ENCODE data around the gene FBXO38. TPM values are rescaled to one million over a fixed set of nuclear protein-coding genes. Genes with fewer than 3 reads are reported as not detected.

FBXO38 gene
- total and polyA plus RNA-seq, 2 of the 13 experiments (the other 11 are each of a cell fraction or from before 2014, with no cell fraction given), result 24.8 to 35.9 TPM

- no peaks in the 10 kb centered on the region for H3K79me2 ChIP-seq (ENCODE audit: insufficient read depth, low read length)
- no peak for FAIRE-seq
- DNase-seq (ENCODE audit: low spot score), result no peak
- ATAC-seq, result no peak
- H3K9ac ChIP-seq (ENCODE audit: insufficient read depth, low read depth, low read length), result no peak overlapping the region
- H3K4me3 ChIP-seq (replicated peaks in 1 of 3; ENCODE audit: insufficient read depth in 1 of 3, low read depth in 2 of 3, low read length in 3 of 3), result no peak overlapping the region
- no peaks in the 10 kb centered on the region for H4K20me1 ChIP-seq (ENCODE audit: insufficient read depth, low read length)
- TF ChIP-seq TMF1 (CRISPR knock-in tag; IDR thresholded peaks at IDR 0.05; ENCODE audit: low read depth) (no peak), ZNF292 (CRISPR knock-in tag; IDR thresholded peaks at IDR 0.05; ENCODE audit: borderline replicate concordance, low read depth) (no peak), HOXD1 (CRISPR knock-in tag; IDR thresholded peaks at IDR 0.05) (no peak), ZSCAN5A (CRISPR knock-in tag; IDR thresholded peaks at IDR 0.05; ENCODE audit: borderline replicate concordance) (no peak), SUZ12 (IDR thresholded peaks at IDR 0.05; ENCODE audit: low read depth, low read length) (no peak)
- POLR2A ChIA-PET, result no interaction called here
- CTCF ChIA-PET (ENCODE audit: low intra/inter-chr PET ratio, low total read pairs), result no interaction called here
- no peak overlapping the region for H2AFZ ChIP-seq (ENCODE audit: low read length)
- in situ Hi-C loops (cut with HindIII; ENCODE audit: extremely low pct_ligation_motif_present, low pct_unique_long_range_greater_than_20kb), result no loop called here
- no TSS peak for BruUV-seq (replicated peaks)
- 1% methylated on average over 3 of the region's 3 CpGs for WGBS (ENCODE audit: low lambda C conversion rate)
- no peaks in the 10 kb centered on the region for H3K9me3 ChIP-seq (ENCODE audit: low read length)
- H3K4me1 ChIP-seq (ENCODE audit: insufficient read depth, low read length), result peaks cover under 1% of the 10 kb centered on the region; the same call in 1 of the 2 replicates
- intact Hi-C loops (cut with micrococcal nuclease; ENCODE audit: unreplicated experiment), result no loop called here
- no peak overlapping the region for H3K27ac ChIP-seq (ENCODE audit: extremely low read length, insufficient read depth, low read length)
- H3K4me2 ChIP-seq (ENCODE audit: low read depth, low read length), result no peak overlapping the region
- H3K27me3 ChIP-seq (ENCODE audit: control insufficient read depth in 1 of 2, insufficient read depth in 2 of 2, low read length in 2 of 2), result no peaks in the 10 kb centered on the region
- no peaks in the 10 kb centered on the region for H3K36me3 ChIP-seq (replicated peaks in 1 of 2; ENCODE audit: control insufficient read depth in 1 of 2, insufficient read depth in 2 of 2, low read length in 2 of 2)
Observed at GRCh38 chr5:148477429-148477828, 93.7 kb downstream of the FBXO38 start.

GRCh38 chr5:148482196-148482595 is 98.4 kb downstream of the FBXO38 start:
- Histone ChIP-seq H3K9me3 (ENCODE audit: low read length) (no peaks in the 10 kb centered on the region), H3K27me3 (ENCODE audit: control insufficient read depth in 1 of 2, insufficient read depth in 2 of 2, low read length in 2 of 2) (no peaks in the 10 kb centered on the region), H3K4me1 (ENCODE audit: insufficient read depth, low read length) (peaks cover 9% of the 10 kb centered on the region; the same call in 1 of the 2 replicates), H3K9ac (ENCODE audit: insufficient read depth, low read depth, low read length) (no peak overlapping the region), H3K27ac (ENCODE audit: extremely low read length, insufficient read depth, low read length) (no peak overlapping the region), H4K20me1 (ENCODE audit: insufficient read depth, low read length) (no peaks in the 10 kb centered on the region), H3K4me2 (ENCODE audit: low read depth, low read length) (no peak overlapping the region), H2AFZ (ENCODE audit: low read length) (no peak overlapping the region), H3K4me3 (replicated peaks in 1 of 3; ENCODE audit: insufficient read depth in 1 of 3, low read depth in 2 of 3, low read length in 3 of 3) (no peak overlapping the region), H3K36me3 (replicated peaks in 1 of 2; ENCODE audit: control insufficient read depth in 1 of 2, insufficient read depth in 2 of 2, low read length in 2 of 2) (no peaks in the 10 kb centered on the region), H3K79me2 (ENCODE audit: insufficient read depth, low read length) (no peaks in the 10 kb centered on the region)
- POLR2A ChIA-PET, result no interaction called here
- DNase-seq (ENCODE audit: low spot score), result no peak
- TF ChIP-seq ZNF547 (CRISPR knock-in tag; IDR thresholded peaks at IDR 0.05), result 0 out of 2 replicates have a peak, but pooled peaks have one; percentile 13
- TF ChIP-seq ZNF616 (CRISPR knock-in tag; IDR thresholded peaks at IDR 0.05; ENCODE audit: low read depth), result no peak
- TF ChIP-seq ZNF382 (CRISPR knock-in tag; IDR thresholded peaks at IDR 0.05; ENCODE audit: borderline replicate concordance), result no peak
- no peak for ATAC-seq
- WGBS (ENCODE audit: low lambda C conversion rate), result 74% methylated on average over 6 of the region's 7 CpGs
- no TSS peak for BruUV-seq (replicated peaks)
- FAIRE-seq, result no peak
- in situ Hi-C loops (cut with HindIII; ENCODE audit: extremely low pct_ligation_motif_present, low pct_unique_long_range_greater_than_20kb) (no loop called here), intact Hi-C loops (cut with micrococcal nuclease; ENCODE audit: unreplicated experiment) (loop anchor here (1.0 to 5.0 kb wide), 3 partner anchors 38 to 533 kb away; no protein-coding TSS in a partner anchor)
- CTCF ChIA-PET (ENCODE audit: low intra/inter-chr PET ratio, low total read pairs), result interaction anchor here (1.6 to 2.0 kb wide), 3 partner anchors 38 to 533 kb away, joined by 4 to 7 read pairs (median 5); no protein-coding TSS in a partner anchor

Measured in HepG2 (cell line).